Measurements from ENCODE around the gene IQCM. TPM values are rescaled to one million over a fixed set of nuclear protein-coding genes. Genes with fewer than 3 reads are reported as not detected.

Gene IQCM
- total RNA-seq, 1 donor from 2014 or later: not detected

DNA sequence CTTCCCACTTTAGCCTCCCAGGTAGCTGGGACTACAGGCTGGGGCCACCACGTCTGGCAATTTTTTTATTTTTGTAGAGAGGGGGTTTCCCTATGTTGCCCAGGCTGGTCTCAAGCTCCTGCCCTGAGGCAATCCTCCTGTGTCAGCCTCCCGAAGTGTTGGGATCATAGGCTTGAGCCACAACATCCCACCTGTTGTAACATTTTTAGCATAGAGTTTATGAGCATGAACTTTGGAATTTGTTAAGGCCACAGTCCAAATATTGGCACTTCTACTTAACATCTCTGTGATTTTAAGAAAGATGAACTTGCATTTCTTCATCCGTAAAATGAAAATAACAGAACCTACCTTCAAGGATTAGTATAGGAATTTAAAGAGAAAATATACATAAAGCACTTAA, 445.6 kb downstream of the IQCM start:
- Mint-ChIP-seq H3K27me3 (no peaks in the 10 kb centered on the region), H3K27ac (no peak overlapping the region), H3K9me3 (no peaks in the 10 kb centered on the region), H3K4me1 (no peaks in the 10 kb centered on the region), H3K36me3 (ENCODE audit: low read depth) (no peaks in the 10 kb centered on the region), H3K4me3 (no peak overlapping the region)
- intact Hi-C loops (cut with micrococcal nuclease): no loop called here
- ATAC-seq (ENCODE audit: low read depth) (no peak), DNase-seq (no peak)
- ChIA-PET CTCF (interaction anchor here (0.6 kb wide), 1 partner anchor 130 kb away, joined by 3 read pairs; no protein-coding TSS in a partner anchor), POLR2A (no interaction called here)
- TF ChIP-seq, protein P1, sequence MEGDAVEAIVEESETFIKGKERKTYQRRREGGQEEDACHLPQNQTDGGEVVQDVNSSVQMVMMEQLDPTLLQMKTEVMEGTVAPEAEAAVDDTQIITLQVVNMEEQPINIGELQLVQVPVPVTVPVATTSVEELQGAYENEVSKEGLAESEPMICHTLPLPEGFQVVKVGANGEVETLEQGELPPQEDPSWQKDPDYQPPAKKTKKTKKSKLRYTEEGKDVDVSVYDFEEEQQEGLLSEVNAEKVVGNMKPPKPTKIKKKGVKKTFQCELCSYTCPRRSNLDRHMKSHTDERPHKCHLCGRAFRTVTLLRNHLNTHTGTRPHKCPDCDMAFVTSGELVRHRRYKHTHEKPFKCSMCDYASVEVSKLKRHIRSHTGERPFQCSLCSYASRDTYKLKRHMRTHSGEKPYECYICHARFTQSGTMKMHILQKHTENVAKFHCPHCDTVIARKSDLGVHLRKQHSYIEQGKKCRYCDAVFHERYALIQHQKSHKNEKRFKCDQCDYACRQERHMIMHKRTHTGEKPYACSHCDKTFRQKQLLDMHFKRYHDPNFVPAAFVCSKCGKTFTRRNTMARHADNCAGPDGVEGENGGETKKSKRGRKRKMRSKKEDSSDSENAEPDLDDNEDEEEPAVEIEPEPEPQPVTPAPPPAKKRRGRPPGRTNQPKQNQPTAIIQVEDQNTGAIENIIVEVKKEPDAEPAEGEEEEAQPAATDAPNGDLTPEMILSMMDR (IDR thresholded peaks at IDR 0.05): no peak

DNA sequence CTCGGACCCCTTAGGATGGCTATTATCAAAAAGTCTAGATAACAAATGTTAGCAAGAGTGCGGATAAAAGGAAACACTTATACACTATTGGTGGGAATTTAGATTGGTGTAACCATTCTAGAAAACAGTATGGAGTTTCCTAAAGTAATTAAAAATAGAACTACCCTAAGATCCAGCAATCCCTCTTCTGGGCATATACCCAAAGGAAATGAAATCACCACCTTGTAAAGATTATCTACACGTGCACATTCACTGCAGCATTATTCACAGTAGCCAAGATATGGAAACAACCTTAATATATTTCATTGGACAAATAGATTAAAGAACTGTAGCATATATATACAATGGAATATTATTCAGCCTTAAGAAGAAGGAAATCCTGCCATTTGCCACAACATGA, 462.4 kb downstream of the IQCM start:
- intact Hi-C loops (cut with micrococcal nuclease): no loop called here
- no peak for ATAC-seq (ENCODE audit: low read depth)
- no peaks in the 10 kb centered on the region for H3K4me1 Mint-ChIP-seq
- TF ChIP-seq, protein P1 (IDR thresholded peaks at IDR 0.05): no peak
- no peak overlapping the region for H3K4me3 Mint-ChIP-seq
- DNase-seq: no peak
- peaks cover 9% of the 10 kb centered on the region for H3K9me3 Mint-ChIP-seq
- no peak overlapping the region for H3K27ac Mint-ChIP-seq
- ChIA-PET CTCF (no interaction called here), POLR2A (no interaction called here)
- H3K27me3 Mint-ChIP-seq: no peaks in the 10 kb centered on the region
- H3K36me3 Mint-ChIP-seq (ENCODE audit: low read depth): no peaks in the 10 kb centered on the region

DNA sequence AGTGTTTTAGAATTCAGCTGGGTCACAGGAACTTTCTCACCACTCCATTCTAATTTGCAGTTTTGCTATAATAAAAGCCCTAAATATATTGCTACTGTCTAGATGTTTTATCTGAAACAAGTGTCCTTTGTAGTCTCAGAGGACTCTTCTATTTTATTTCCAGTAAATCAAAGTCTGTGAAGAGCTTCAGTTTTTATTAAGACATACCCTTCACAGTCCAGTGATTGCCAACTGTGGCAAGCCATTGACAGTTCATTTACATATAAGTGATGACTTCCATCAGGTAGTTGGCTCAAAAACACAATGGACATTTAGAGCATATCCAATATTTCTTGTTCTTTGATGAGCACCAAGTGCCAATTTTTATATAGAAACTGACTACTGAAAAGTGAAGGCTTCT, 466.1 kb downstream of the IQCM start:
- Mint-ChIP-seq H3K4me3 (no peak overlapping the region), H3K36me3 (ENCODE audit: low read depth) (no peaks in the 10 kb centered on the region), H3K27me3 (no peaks in the 10 kb centered on the region), H3K9me3 (peaks cover 5% of the 10 kb centered on the region), H3K4me1 (no peaks in the 10 kb centered on the region), H3K27ac (no peak overlapping the region)
- TF ChIP-seq, protein P1 (IDR thresholded peaks at IDR 0.05): no peak
- ChIA-PET CTCF (no interaction called here), POLR2A (no interaction called here)
- ATAC-seq (ENCODE audit: low read depth) (no peak), DNase-seq (no peak)
- intact Hi-C loops (cut with micrococcal nuclease): no loop called here

DNA sequence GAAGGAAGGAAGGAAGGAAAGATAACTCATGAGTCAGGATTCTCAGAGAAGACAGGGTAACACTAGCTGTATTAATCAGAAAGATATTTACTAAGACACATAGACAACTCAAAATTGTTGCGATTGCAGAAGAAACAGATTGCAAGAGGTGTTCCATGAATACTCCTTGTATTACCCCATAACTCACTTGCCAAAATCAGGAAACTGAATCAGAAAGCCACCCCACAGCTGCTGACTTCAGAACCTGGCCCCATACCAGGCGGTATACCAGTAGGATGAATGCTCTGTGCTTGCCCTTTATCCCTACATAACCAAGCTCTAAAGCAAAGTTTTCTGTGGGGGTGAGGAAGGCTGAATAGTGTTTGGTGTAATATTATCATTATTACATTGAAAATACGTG, 468.5 kb downstream of the IQCM start:
- TF ChIP-seq, protein P1 (IDR thresholded peaks at IDR 0.05): no peak
- H3K9me3 Mint-ChIP-seq: no peaks in the 10 kb centered on the region
- CTCF ChIA-PET: no interaction called here

DNA sequence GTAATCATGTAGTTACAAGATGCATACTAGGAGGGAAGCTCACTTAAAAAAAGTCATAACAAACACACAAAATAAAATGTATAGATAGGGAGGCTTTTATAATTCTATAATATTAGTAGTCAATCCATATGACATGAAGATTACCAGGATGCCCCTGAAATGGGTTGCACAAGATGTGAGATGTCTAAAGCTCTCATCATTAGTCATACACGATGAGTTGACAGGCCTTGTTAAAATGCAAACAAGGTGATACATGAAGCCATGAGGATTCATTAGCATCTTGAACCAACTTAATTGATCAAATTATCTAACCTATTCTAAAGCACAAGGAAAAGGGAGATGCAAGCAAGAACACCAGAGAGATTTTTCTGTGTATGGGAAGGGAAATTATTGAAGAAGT, 470.2 kb downstream of the IQCM start:
- DNase-seq: no peak
- H3K4me3 Mint-ChIP-seq: no peak overlapping the region
- intact Hi-C loops (cut with micrococcal nuclease): no loop called here
- CTCF ChIA-PET: no interaction called here
- TF ChIP-seq, protein P1 (IDR thresholded peaks at IDR 0.05): no peak
- no peaks in the 10 kb centered on the region for H3K27me3 Mint-ChIP-seq
- H3K27ac Mint-ChIP-seq: no peak overlapping the region
- POLR2A ChIA-PET: no interaction called here
- no peaks in the 10 kb centered on the region for H3K9me3 Mint-ChIP-seq
- H3K36me3 Mint-ChIP-seq (ENCODE audit: low read depth): no peaks in the 10 kb centered on the region
- no peaks in the 10 kb centered on the region for H3K4me1 Mint-ChIP-seq
- ATAC-seq (ENCODE audit: low read depth): no peak

More for the DNA sequence above, 468.5 kb downstream of the IQCM start:
- H3K27ac Mint-ChIP-seq: no peak overlapping the region
- H3K36me3 Mint-ChIP-seq (ENCODE audit: low read depth): no peaks in the 10 kb centered on the region
- H3K4me1 Mint-ChIP-seq: no peaks in the 10 kb centered on the region
- no peak overlapping the region for H3K4me3 Mint-ChIP-seq
- POLR2A ChIA-PET: no interaction called here
- intact Hi-C loops (cut with micrococcal nuclease): no loop called here
- ATAC-seq (ENCODE audit: low read depth) (no peak), DNase-seq (no peak)
- H3K27me3 Mint-ChIP-seq: no peaks in the 10 kb centered on the region
